ENCODE data around the gene THOP1. TPM values are rescaled to one million over a fixed set of nuclear protein-coding genes. Genes with fewer than 3 reads are reported as not detected.
A peak's percentile ranks its signal among the peaks of the same experiment; 100 is the strongest.

The THOP1 gene
- total RNA-seq, 1 donor from 2014 or later, result 60.9 TPM

DNA sequence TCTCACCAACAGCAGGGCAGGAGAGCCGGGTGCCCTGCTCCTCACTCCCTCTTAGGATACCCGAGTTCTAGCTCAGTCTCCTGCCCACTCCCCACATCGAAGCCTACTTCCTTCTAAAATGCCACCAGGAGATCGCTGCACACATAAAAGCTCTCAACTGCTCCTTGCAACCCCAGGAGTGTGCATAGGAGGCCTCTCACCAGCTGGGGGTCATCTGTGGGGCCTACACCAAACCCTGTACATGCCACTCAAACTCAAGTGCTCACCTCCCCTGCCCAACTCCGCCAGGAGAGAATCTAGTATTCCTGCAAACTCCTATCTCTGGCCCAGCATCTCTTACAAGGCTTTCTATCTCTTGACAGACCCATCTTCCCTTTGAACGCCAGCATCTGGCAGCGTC is 5.0 kb upstream of the THOP1 start:
- H3K27ac ChIP-seq (replicated peaks), result peak overlapping the region; percentile 98
- peak overlapping the region; percentile 24 for H3K4me3 ChIP-seq
- TF ChIP-seq, protein P1, sequence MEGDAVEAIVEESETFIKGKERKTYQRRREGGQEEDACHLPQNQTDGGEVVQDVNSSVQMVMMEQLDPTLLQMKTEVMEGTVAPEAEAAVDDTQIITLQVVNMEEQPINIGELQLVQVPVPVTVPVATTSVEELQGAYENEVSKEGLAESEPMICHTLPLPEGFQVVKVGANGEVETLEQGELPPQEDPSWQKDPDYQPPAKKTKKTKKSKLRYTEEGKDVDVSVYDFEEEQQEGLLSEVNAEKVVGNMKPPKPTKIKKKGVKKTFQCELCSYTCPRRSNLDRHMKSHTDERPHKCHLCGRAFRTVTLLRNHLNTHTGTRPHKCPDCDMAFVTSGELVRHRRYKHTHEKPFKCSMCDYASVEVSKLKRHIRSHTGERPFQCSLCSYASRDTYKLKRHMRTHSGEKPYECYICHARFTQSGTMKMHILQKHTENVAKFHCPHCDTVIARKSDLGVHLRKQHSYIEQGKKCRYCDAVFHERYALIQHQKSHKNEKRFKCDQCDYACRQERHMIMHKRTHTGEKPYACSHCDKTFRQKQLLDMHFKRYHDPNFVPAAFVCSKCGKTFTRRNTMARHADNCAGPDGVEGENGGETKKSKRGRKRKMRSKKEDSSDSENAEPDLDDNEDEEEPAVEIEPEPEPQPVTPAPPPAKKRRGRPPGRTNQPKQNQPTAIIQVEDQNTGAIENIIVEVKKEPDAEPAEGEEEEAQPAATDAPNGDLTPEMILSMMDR (IDR thresholded peaks at IDR 0.05; ENCODE audit: borderline replicate concordance), result no peak
- H3K36me3 ChIP-seq, result no peaks in the 10 kb centered on the region
- peaks cover 96% of the 10 kb centered on the region for H3K4me1 ChIP-seq
- DNase-seq, result no peak
- H3K9me3 ChIP-seq (replicated peaks), result no peaks in the 10 kb centered on the region
- no peaks in the 10 kb centered on the region for H3K27me3 ChIP-seq (ENCODE audit: low read depth)
- intact Hi-C loops (cut with micrococcal nuclease), result no loop called here

- Histone ChIP-seq H3K4me3 (peak overlapping the region; percentile 100), H3K27ac (replicated peaks) (peak overlapping the region; percentile 98), H3K9me3 (replicated peaks) (no peaks in the 10 kb centered on the region), H3K27me3 (ENCODE audit: low read depth) (no peaks in the 10 kb centered on the region), H3K4me1 (peaks cover 91% of the 10 kb centered on the region), H3K36me3 (no peaks in the 10 kb centered on the region)
- DNase-seq, result no peak
- intact Hi-C loops (cut with micrococcal nuclease), result no loop called here
- TF ChIP-seq, protein P1 (IDR thresholded peaks at IDR 0.05; ENCODE audit: borderline replicate concordance), result no peak
Observed at GRCh38 chr19:2782329-2782935, 2.9 kb upstream of the THOP1 start.

- Histone ChIP-seq H3K4me1 (peaks cover 84% of the 10 kb centered on the region), H3K9me3 (replicated peaks) (no peaks in the 10 kb centered on the region), H3K36me3 (no peaks in the 10 kb centered on the region), H3K27ac (replicated peaks) (peak within 1 kb of the TSS; percentile 98), H3K4me3 (peak within 1 kb of the TSS; percentile 100), H3K27me3 (ENCODE audit: low read depth) (no peaks in the 10 kb centered on the region)
- intact Hi-C loops (cut with micrococcal nuclease), result no loop called here
- TF ChIP-seq, protein P1 (IDR thresholded peaks at IDR 0.05; ENCODE audit: borderline replicate concordance), result peak; percentile 60
- DNase-seq, result peak; percentile 98
Observed at GRCh38 chr19:2782936-2783780, 2.1 kb upstream of the THOP1 start, which contains the start of gene SGTA. SGTA (minus strand) TSS chr19:2783273; CDS start chr19:2769068, 14,205 bp downstream.

DNA sequence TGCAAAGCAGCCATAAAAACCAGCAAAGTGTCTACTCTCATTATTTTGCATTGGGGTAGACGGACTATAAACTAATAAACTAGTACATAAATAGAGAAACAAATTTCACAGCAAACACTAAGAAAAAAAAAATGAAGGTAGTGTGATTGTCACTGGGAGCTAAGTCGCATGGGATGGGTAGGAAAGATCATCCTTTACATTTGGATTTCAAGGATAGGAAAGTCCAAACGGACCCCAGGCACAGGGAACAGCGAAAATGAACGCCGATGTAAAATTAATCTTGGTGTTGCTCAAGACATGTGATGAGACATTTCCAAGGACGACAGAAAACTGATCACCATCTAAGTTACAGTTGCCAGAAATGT is 1.5 kb upstream of the THOP1 start:
- Histone ChIP-seq H3K27me3 (ENCODE audit: low read depth) (no peaks in the 10 kb centered on the region), H3K4me1 (peaks cover 78% of the 10 kb centered on the region), H3K4me3 (peak overlapping the region; percentile 100), H3K27ac (replicated peaks) (peak overlapping the region; percentile 98), H3K9me3 (replicated peaks) (no peaks in the 10 kb centered on the region), H3K36me3 (no peaks in the 10 kb centered on the region)
- intact Hi-C loops (cut with micrococcal nuclease), result no loop called here
- DNase-seq, result no peak
- TF ChIP-seq, protein P1 (IDR thresholded peaks at IDR 0.05; ENCODE audit: borderline replicate concordance), result no peak

DNA sequence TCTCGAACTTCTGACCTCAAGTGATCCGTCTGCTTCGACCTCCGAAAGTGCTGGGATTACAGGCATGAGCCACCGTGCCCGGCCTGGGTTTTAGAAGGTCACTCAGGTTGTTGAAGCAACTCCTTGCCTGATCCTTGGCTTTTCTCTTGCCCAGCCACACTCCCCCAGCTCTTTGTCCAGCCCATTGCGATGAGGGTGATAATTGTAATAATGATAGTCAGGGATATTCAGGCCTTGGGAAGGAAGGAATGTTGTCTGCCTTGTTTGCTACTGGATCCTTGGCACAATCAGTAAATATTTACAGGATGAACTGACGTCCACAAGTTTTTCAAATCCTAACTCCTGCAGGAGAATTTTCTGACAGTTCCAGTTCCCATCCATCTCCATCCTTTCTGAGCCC is 1.8 kb downstream of the THOP1 start:
- H3K4me1 ChIP-seq, result peaks cover 44% of the 10 kb centered on the region
- intact Hi-C loops (cut with micrococcal nuclease), result no loop called here
- DNase-seq, result no peak
- H3K9me3 ChIP-seq (replicated peaks), result no peaks in the 10 kb centered on the region
- no peak overlapping the region for H3K27ac ChIP-seq (replicated peaks)
- no peak overlapping the region for H3K4me3 ChIP-seq
- H3K27me3 ChIP-seq (ENCODE audit: low read depth), result no peaks in the 10 kb centered on the region
- TF ChIP-seq, protein P1 (IDR thresholded peaks at IDR 0.05; ENCODE audit: borderline replicate concordance), result no peak
- H3K36me3 ChIP-seq, result peaks cover 13% of the 10 kb centered on the region
